KOPT-K1 (cell line): ENCODE measurements around the gene FAM210A.
"Not testable (repeated sequence)": the region's sequence is repeated elsewhere in the genome, so short reads cannot be mapped to it uniquely, and the experiment has no call there.

Source experiments
- H3K27ac ChIP-seq: fragments of 200-600 bp; sonication (generic); 2 replicates; pipeline ENCODE4 v1.5.1; 2016; ENCODE audit warnings: antibody characterized with exemption, mild to moderate bottlenecking, low read depth, low read length; ENCODE audit not compliant: poor library complexity, severe bottlenecking
- H3K36me3 ChIP-seq: fragments of 200-600 bp; sonication (generic); 2 replicates; pipeline ENCODE4 v1.5.1; 2017; ENCODE audit warnings: antibody characterized with exemption, mild to moderate bottlenecking, low read length, moderate library complexity; ENCODE audit not compliant: insufficient read depth
- H3K9me3 ChIP-seq: fragments of 200-600 bp; sonication (generic); 2 replicates; pipeline ENCODE4 v1.5.1; 2017; ENCODE audit warnings: antibody characterized with exemption, low read length, mild to moderate bottlenecking; ENCODE audit not compliant: insufficient read depth, poor library complexity, severe bottlenecking

Gene FAM210A

DNA sequence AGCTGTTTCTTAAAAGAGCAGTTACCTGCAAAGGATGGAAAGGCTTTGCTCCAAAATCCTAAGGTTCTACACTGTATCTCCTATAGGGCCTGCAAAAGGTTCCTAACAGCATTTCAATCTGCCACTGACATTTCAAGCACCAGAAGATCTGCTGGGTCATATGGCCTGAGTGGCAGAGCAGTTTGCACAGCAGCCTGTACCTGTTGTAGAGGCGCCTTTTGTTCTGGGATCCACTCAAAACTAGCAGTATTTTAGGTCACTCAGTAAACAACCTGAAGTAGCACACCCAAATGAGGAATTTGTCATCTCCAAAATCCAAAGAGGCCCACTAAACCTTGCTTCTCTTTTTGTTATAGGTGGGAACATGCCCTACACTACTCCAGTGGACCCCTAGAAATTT lies 6.2 kb downstream of the FAM210A start:
- H3K27ac ChIP-seq = no peak overlapping the region
- peaks cover 53% of the 10 kb centered on the region for H3K36me3 ChIP-seq

DNA sequence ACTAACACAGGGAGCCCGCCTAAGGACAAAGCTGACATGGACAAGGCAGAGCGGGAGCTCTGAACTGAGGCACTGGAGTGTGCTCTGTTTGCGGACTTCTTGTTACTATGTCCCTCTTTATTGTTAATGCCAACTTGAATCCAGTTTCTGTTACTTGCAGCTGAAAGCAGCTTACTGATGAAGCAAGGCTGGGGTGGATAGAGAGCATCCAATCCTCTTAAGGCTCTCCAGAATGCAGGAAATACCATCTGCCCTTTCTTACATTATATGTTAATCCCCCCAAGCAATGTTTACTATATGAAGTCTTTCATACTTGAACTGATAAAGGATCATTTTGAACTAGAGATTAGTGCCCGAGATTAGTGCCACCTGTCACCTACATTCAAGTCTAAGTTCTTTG lies 9.4 kb downstream of the FAM210A start:
- H3K27ac ChIP-seq = no peak overlapping the region
- peaks cover 46% of the 10 kb centered on the region for H3K36me3 ChIP-seq
- H3K9me3 ChIP-seq = peaks cover 14% of the 10 kb centered on the region

More for the DNA sequence above, 6.2 kb downstream of the FAM210A start:
- peaks cover 14% of the 10 kb centered on the region for H3K9me3 ChIP-seq

- peaks cover 21% of the 10 kb centered on the region for H3K9me3 ChIP-seq
- H3K27ac ChIP-seq = no peak overlapping the region
- H3K36me3 ChIP-seq = peaks cover 30% of the 10 kb centered on the region
These were observed 11.0 kb downstream of the FAM210A start for GRCh38 chr18:13715330-13715729.

GRCh38 chr18:13713455-13714055 lies 12.8 kb downstream of the FAM210A start:
- no peak overlapping the region for H3K27ac ChIP-seq
- peaks cover 36% of the 10 kb centered on the region for H3K9me3 ChIP-seq
- H3K36me3 ChIP-seq = peaks cover 22% of the 10 kb centered on the region

DNA sequence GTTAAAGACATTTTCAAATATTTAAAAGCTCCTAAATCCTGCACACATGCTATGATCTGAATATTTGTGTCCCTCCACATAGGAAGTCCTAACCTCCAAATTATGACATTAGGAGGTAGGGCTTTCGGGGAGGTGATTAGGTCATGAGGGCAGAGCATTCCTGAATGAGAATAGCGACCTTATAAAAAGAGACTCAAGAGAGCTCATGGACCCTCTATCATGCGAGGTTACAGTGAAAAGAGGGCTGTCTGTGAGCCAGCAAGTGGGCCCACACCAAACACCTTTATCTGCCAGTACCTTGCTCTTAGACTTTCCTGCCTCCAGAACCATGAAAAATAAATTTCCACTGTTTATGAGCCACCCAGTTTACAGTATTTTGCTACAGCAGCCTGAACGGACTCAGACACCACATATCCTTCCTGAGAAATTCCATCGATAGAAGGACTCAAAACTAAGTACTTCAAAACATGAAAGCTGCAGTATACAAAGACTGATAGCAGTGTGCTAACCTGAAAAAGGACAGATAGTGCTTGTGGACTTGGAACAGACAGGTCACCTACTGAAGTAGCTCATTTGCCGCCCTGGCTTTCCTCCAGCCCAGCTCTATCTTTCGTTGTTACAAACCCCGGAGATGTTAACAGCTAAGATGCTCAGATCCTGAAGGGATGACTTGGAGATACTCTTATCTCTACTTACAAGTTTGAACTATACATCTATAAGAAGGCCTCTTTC lies 13.8 kb downstream of the FAM210A start:
- Histone ChIP-seq H3K27ac (no peak overlapping the region), H3K9me3 (peaks cover 36% of the 10 kb centered on the region), H3K36me3 (peaks cover 13% of the 10 kb centered on the region; the same call in 1 of the 2 replicates)

DNA sequence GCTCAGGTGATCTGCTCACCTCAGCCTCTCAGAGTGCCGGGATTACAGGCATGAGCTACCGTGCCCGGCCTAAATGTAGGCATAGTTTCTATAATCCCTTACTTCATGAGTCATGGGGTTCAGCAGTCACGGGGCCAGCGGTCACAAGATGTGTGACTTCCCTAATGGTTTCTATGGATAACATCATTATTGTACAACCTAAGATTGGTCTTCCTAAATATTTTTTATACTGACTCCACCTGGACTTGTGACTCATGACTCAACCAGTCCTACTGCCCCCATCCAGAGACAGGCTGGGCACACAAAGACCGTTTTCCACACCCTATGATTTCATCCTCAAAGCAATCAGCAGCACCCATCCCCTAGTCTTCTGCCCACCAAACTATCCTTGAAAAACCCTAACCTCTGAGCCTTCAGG lies 15.9 kb downstream of the FAM210A start:
- peaks cover 13% of the 10 kb centered on the region; the same call in 1 of the 2 replicates for H3K36me3 ChIP-seq
- H3K27ac ChIP-seq = no peak overlapping the region
- H3K9me3 ChIP-seq = peaks cover 56% of the 10 kb centered on the region

- no peak overlapping the region for H3K27ac ChIP-seq
- peaks cover 28% of the 10 kb centered on the region; the same call in 1 of the 2 replicates for H3K36me3 ChIP-seq
- peaks cover 99% of the 10 kb centered on the region for H3K9me3 ChIP-seq
These were observed 22.5 kb downstream of the FAM210A start for GRCh38 chr18:13703899-13704298.

GRCh38 chr18:13700153-13700552 lies 26.2 kb downstream of the FAM210A start:
- H3K27ac ChIP-seq = no peak overlapping the region
- peaks cover 18% of the 10 kb centered on the region; the same call in 1 of the 2 replicates for H3K36me3 ChIP-seq
- peaks cover 79% of the 10 kb centered on the region for H3K9me3 ChIP-seq

GRCh38 chr18:13696961-13697360 lies 29.4 kb downstream of the FAM210A start:
- Histone ChIP-seq H3K9me3 (peaks cover 47% of the 10 kb centered on the region), H3K27ac (no peak overlapping the region), H3K36me3 (peaks cover 4% of the 10 kb centered on the region; the same call in 1 of the 2 replicates)

GRCh38 chr18:13695337-13695736 lies 31.0 kb downstream of the FAM210A start:
- H3K27ac ChIP-seq, H3K36me3 ChIP-seq: not testable (repeated sequence)
- peaks cover 39% of the 10 kb centered on the region for H3K9me3 ChIP-seq

DNA sequence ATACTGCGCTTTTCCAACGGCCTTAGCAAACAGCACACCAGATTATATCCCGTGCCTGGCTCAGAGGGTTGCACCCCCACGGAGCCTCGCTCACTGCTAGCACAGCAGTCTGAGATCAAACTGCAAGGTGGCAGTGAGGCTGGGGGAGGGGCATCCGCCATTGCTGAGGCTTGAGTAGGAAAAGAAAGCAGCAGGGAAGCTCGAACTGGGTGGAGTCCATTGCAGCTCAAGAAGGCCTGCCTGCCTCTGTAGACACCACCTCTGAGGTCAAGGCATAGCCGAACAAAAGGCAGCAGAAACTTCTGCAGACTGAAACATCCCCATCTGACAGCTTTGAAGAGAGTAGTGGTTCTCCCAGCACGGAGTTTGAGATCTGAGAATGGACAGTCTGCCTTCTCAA lies 36.3 kb downstream of the FAM210A start:
- H3K27ac ChIP-seq, H3K36me3 ChIP-seq: not testable (repeated sequence)
- H3K9me3 ChIP-seq = peaks cover 28% of the 10 kb centered on the region

DNA sequence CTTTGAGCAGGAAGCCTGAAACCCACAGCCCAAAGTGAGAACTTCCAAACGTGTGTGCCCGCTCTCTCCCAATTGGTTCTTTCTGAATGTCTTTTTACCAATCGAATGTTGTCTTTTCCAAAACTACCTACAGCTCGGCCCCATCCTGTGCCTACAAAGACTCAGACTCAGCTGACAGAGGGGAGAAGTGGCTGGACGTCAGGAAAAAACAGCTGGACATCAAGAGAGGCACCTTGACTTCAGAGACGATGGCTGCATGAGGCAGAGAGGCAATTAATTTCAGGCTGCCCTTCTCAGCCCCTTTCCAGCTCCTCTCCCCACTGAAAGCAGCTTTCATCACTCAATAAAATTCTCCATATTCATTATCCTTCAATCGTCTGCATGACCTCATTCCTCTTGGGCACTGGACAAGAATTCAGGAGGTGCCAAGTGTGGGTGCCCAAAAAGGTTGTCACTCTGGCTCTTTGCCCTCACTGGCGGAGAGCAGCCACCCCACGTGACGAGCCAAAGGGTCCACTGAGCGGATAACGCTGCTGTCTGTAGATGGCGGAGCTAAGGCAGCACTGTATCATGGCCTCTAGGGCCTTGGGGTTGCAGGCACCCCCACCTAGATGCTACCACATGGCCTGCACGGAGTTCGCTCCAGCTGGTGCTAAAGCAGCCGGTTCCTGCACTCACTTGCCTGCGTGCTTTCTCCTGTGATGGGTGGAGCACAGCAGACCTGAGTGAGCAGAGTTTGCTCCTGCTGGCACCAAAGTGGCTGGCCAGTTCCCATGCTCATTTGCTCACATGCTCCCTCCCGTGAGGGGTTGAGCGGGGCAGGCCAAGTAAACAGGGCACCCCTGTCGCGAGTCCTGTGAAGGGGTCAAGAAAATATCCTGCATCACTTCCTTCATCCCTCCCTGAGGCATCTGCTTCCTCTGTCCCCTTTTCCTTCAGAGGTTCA lies 37.9 kb downstream of the FAM210A start:
- H3K9me3 ChIP-seq = peaks cover 28% of the 10 kb centered on the region
- no peak overlapping the region for H3K27ac ChIP-seq

DNA sequence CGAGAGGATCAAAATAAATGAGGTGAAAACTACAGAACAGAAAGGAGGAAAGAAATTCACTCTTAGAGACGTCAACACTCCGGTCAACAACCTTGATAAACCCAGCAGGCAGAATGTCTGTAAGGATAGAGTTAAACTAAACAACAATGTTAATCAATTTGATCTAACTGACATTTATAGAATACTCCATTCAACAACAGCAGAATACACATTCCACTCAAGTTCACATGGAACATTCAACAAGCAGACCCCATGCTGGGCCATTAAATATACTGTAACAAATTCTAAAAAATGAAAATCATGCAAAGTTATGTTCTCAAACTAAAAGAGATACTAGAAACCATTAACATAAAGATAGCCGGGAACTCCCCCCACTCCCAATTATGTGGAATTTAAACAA lies 41.8 kb downstream of the FAM210A start:
- Histone ChIP-seq H3K9me3 (peaks cover 12% of the 10 kb centered on the region), H3K36me3 (peaks cover 15% of the 10 kb centered on the region), H3K27ac (no peak overlapping the region)

More for the DNA sequence above, 37.9 kb downstream of the FAM210A start:
- H3K36me3 ChIP-seq = no peaks in the 10 kb centered on the region

- H3K9me3 ChIP-seq = no peaks in the 10 kb centered on the region
- peaks cover 15% of the 10 kb centered on the region for H3K36me3 ChIP-seq
- H3K27ac ChIP-seq = no peak overlapping the region
These were observed 44.7 kb downstream of the FAM210A start for GRCh38 chr18:13681701-13682100.

- peaks cover 15% of the 10 kb centered on the region for H3K36me3 ChIP-seq
- H3K9me3 ChIP-seq = no peaks in the 10 kb centered on the region
- no peak overlapping the region for H3K27ac ChIP-seq
These were observed 45.7 kb downstream of the FAM210A start for GRCh38 chr18:13680612-13681011.
